MM.1S (cell line): Measurements from ENCODE around the gene C17orf75.
"Not testable (repeated sequence)": the region's sequence is repeated elsewhere in the genome, so short reads cannot be mapped to it uniquely, and the experiment has no call there.

Experiments
- DNase-seq: peaks from one replicate; pipeline ENCODE4 v3.0.0-alpha.2; 2015
- H2AFZ ChIP-seq: fragments of 300-600 bp; sonication (generic); 2 replicates; pipeline ENCODE4 v1.6.0; 2016; ENCODE audit warnings: antibody characterized with exemption, low read length
- H3F3A ChIP-seq: fragments of 300-600 bp; sonication (generic); 2 replicates; pipeline ENCODE4 v1.6.1; 2016; ENCODE audit warnings: mild to moderate bottlenecking, antibody characterized with exemption, low read length, moderate library complexity, mixed read lengths; ENCODE audit not compliant: insufficient read depth
- H3K27ac ChIP-seq: fragments of 300-600 bp; sonication (generic); 2 replicates; pipeline ENCODE4 v1.5.1; 2016; ENCODE audit warnings: mild to moderate bottlenecking, low read length
- H3K27me3 ChIP-seq: fragments of 300-600 bp; sonication (generic); replicated peaks from 2 replicates; pipeline ENCODE4 v1.6.0; 2016; ENCODE audit warnings: low read length; ENCODE audit not compliant: insufficient read depth
- H3K36me3 ChIP-seq: fragments of 300-600 bp; sonication (generic); replicated peaks from 2 replicates; pipeline ENCODE4 v1.6.1; 2016; ENCODE audit warnings: mild to moderate bottlenecking, low read length, mixed read lengths; ENCODE audit not compliant: insufficient read depth
- H3K4me1 ChIP-seq: fragments of 300-600 bp; sonication (generic); 2 replicates; pipeline ENCODE4 v1.6.1; 2016; ENCODE audit warnings: low read length, mixed read lengths
- H3K4me2 ChIP-seq: fragments of 300-600 bp; sonication (generic); 2 replicates; pipeline ENCODE4 v1.6.0; 2016; ENCODE audit warnings: low read depth, low read length
- H3K4me3 ChIP-seq: fragments of 300-600 bp; sonication (generic); 2 replicates; pipeline ENCODE4 v1.5.1; 2016; ENCODE audit warnings: low read length, mixed read lengths
- H3K79me2 ChIP-seq: fragments of 300-600 bp; sonication (generic); 2 replicates; pipeline ENCODE4 v1.6.1; 2016; ENCODE audit warnings: mixed run types, low read length, mixed read lengths
- H3K9ac ChIP-seq: fragments of 300-600 bp; sonication (generic); 2 replicates; pipeline ENCODE4 v1.6.1; 2016; ENCODE audit warnings: low read length, mixed read lengths
- H3K9me2 ChIP-seq: fragments of 300-600 bp; sonication (generic); replicated peaks from 2 replicates; pipeline ENCODE4 v1.6.1; 2016; ENCODE audit warnings: mild to moderate bottlenecking, low read length, mixed read lengths; ENCODE audit not compliant: insufficient read depth
- H3K9me3 ChIP-seq: fragments of 300-600 bp; sonication (generic); replicated peaks from 2 replicates; pipeline ENCODE4 v1.6.1; 2016; ENCODE audit warnings: mild to moderate bottlenecking, low read length, mixed read lengths; ENCODE audit not compliant: insufficient read depth
- H4K20me1 ChIP-seq: fragments of 300-600 bp; sonication (generic); 2 replicates; pipeline ENCODE4 v1.6.1; 2016; ENCODE audit warnings: mild to moderate bottlenecking, low read length, moderate library complexity, mixed read lengths; ENCODE audit not compliant: insufficient read depth
- CTCF ChIP-seq: fragments of 300-600 bp; sonication (generic); IDR thresholded peaks from 2 replicates; pipeline ENCODE4 v1.5.1; 2016; ENCODE audit warnings: antibody characterized with exemption, low read length, mixed read lengths
- EZH2 ChIP-seq: fragments of 300-600 bp; sonication (generic); optimal IDR thresholded peaks from 2 replicates; pipeline ENCODE3; 2017; ENCODE audit warnings: low read depth, mild to moderate bottlenecking, antibody characterized with exemption, low read length, mixed read lengths
- EZH2phosphoT487 ChIP-seq: fragments of 300-600 bp; sonication (generic); IDR thresholded peaks from 2 replicates; pipeline ENCODE4 v1.6.1; 2018; ENCODE audit warnings: antibody characterized with exemption, low read length

C17orf75 gene

GRCh38 chr17:32318071-32318470, 23.9 kb downstream of the C17orf75 start:
- no peak overlapping the region for H3K4me2 ChIP-seq
- no peak overlapping the region for H3K4me3 ChIP-seq
- no peak for DNase-seq

GRCh38 chr17:32317353-32317752, 24.6 kb downstream of the C17orf75 start:
- Histone ChIP-seq H3K27me3 (no peaks in the 10 kb centered on the region), H3K4me3 (no peak overlapping the region), H3K4me1 (0 out of 2 replicates have a peak, but pooled peaks cover 4% of the 10 kb centered on the region), H3K36me3 (no peaks in the 10 kb centered on the region), H3K4me2 (no peak overlapping the region), H2AFZ (no peak overlapping the region), H3F3A (no peaks in the 10 kb centered on the region), H3K79me2 (no peaks in the 10 kb centered on the region), H4K20me1 (no peaks in the 10 kb centered on the region), H3K9ac (no peak overlapping the region), H3K27ac (no peak overlapping the region), H3K9me2 (no peaks in the 10 kb centered on the region), H3K9me3 (no peaks in the 10 kb centered on the region)
- TF ChIP-seq CTCF, result no peak
- TF ChIP-seq EZH2phosphoT487, result no peak
- TF ChIP-seq EZH2, result no peak
- DNase-seq, result no peak

More at GRCh38 chr17:32318071-32318470, 23.9 kb downstream of the C17orf75 start:
- Histone ChIP-seq H2AFZ (no peak overlapping the region), H3F3A (no peaks in the 10 kb centered on the region), H4K20me1 (no peaks in the 10 kb centered on the region), H3K4me1 (0 out of 2 replicates have a peak, but pooled peaks cover 2% of the 10 kb centered on the region), H3K9me3 (no peaks in the 10 kb centered on the region), H3K27me3 (no peaks in the 10 kb centered on the region), H3K9ac (no peak overlapping the region), H3K36me3 (no peaks in the 10 kb centered on the region), H3K9me2 (no peaks in the 10 kb centered on the region), H3K79me2 (no peaks in the 10 kb centered on the region), H3K27ac (no peak overlapping the region)
- TF ChIP-seq EZH2phosphoT487 (no peak), CTCF (no peak), EZH2 (no peak)

- not testable (repeated sequence) for H3K27ac ChIP-seq, H3K4me1 ChIP-seq, H3K9me2 ChIP-seq, H3K4me3 ChIP-seq, H3K79me2 ChIP-seq, H3K36me3 ChIP-seq, H3K9ac ChIP-seq, H4K20me1 ChIP-seq, H3K27me3 ChIP-seq, H3K9me3 ChIP-seq, H2AFZ ChIP-seq, H3F3A ChIP-seq, H3K4me2 ChIP-seq, DNase-seq
These were observed 25.3 kb downstream of the C17orf75 start for GRCh38 chr17:32316653-32317052.

GRCh38 chr17:32315171-32315570, 26.8 kb downstream of the C17orf75 start:
- H3K79me2 ChIP-seq, result no peaks in the 10 kb centered on the region
- H3K9me3 ChIP-seq, result no peaks in the 10 kb centered on the region
- no peak overlapping the region for H3K27ac ChIP-seq
- no peak overlapping the region for H3K4me3 ChIP-seq
- TF ChIP-seq EZH2phosphoT487 (no peak), EZH2 (no peak), CTCF (no peak)
- 0 out of 2 replicates have a peak, but pooled peaks cover 4% of the 10 kb centered on the region for H3K4me1 ChIP-seq
- H2AFZ ChIP-seq, result no peak overlapping the region
- H3K9ac ChIP-seq, result no peak overlapping the region
- H3K9me2 ChIP-seq, result no peaks in the 10 kb centered on the region
- no peak overlapping the region for H3K4me2 ChIP-seq
- H3F3A ChIP-seq, result no peaks in the 10 kb centered on the region
- H3K36me3 ChIP-seq, result no peaks in the 10 kb centered on the region
- DNase-seq, result no peak
- no peaks in the 10 kb centered on the region for H3K27me3 ChIP-seq
- no peaks in the 10 kb centered on the region for H4K20me1 ChIP-seq
